Endodermal cell (in vitro differentiated cells): Measurements from ENCODE around the gene SLIT2. TPM values are rescaled to one million over a fixed set of nuclear protein-coding genes. Genes with fewer than 3 reads are reported as not detected.

Experiments used
- DNase-seq: peaks from one replicate; pipeline ENCODE4 v3.0.0-alpha.2; 2017
- H3K27ac ChIP-seq: 2 replicates; pipeline ENCODE4 v1.5.1; 2013; ENCODE audit warnings: mild to moderate bottlenecking, low read depth, low read length, moderate library complexity
- H3K27me3 ChIP-seq: 2 replicates; pipeline ENCODE4 v1.6.1; 2013; ENCODE audit warnings: mild to moderate bottlenecking, low read length, moderate library complexity; ENCODE audit not compliant: insufficient read depth, control insufficient read depth, poor library complexity, severe bottlenecking
- H3K36me3 ChIP-seq: 2 replicates; pipeline ENCODE4 v1.7.0; 2013; ENCODE audit warnings: mild to moderate bottlenecking, low read length, moderate library complexity; ENCODE audit not compliant: control insufficient read depth, insufficient read depth
- H3K4me1 ChIP-seq: one replicate; pipeline ENCODE4 v1.7.0; 2013; ENCODE audit warnings: low read length; ENCODE audit not compliant: control insufficient read depth, insufficient read depth
- H3K4me3 ChIP-seq: 2 replicates; pipeline ENCODE4 v1.5.1; 2013; ENCODE audit warnings: mild to moderate bottlenecking, low read length, moderate library complexity
- H3K9ac ChIP-seq: 2 replicates; pipeline ENCODE4 v1.6.1; 2013; ENCODE audit warnings: mild to moderate bottlenecking, low read length, moderate library complexity; ENCODE audit not compliant: poor library complexity, severe bottlenecking; ENCODE audit errors: extremely low read depth
- H3K9me3 ChIP-seq: 2 replicates; pipeline ENCODE4 v1.6.1; 2013; ENCODE audit warnings: mild to moderate bottlenecking, low read length, moderate library complexity; ENCODE audit not compliant: control insufficient read depth
- H3K27ac Mint-ChIP-seq: 2 replicates; pipeline ENCODE4 v1.8.0; 2020; ENCODE audit warnings: mixed read lengths
- H3K27me3 Mint-ChIP-seq: 2 replicates; pipeline ENCODE4 v1.8.0; 2021; ENCODE audit warnings: mild to moderate bottlenecking, mixed read lengths; ENCODE audit not compliant: insufficient read depth
- H3K36me3 Mint-ChIP-seq: 2 replicates; pipeline ENCODE4 v1.8.0; 2020; ENCODE audit warnings: low read depth, mixed read lengths
- H3K4me1 Mint-ChIP-seq: 2 replicates; pipeline ENCODE4 v1.8.0; 2020; ENCODE audit warnings: mixed read lengths
- H3K4me3 Mint-ChIP-seq: 2 replicates; pipeline ENCODE4 v1.8.0; 2020; ENCODE audit warnings: mild to moderate bottlenecking, moderate library complexity, mixed read lengths
- H3K9me3 Mint-ChIP-seq: 2 replicates; pipeline ENCODE4 v1.8.0; 2020; ENCODE audit warnings: mild to moderate bottlenecking, mixed read lengths
- WGBS, 2 experiments: methylation state at CpG; one replicate each; pipeline versions ENCODE4 v1.1.5 to v1.1.7; 2013; ENCODE audit warnings: missing lambda C conversion rate in 2 of 2, mixed read lengths in 1 of 2; ENCODE audit not compliant: insufficient coverage in 1 of 2, insufficient read length in 1 of 2; 5-methylcytosine and 5-hydroxymethylcytosine counted together
- total RNA-seq, 2 donors: library from RNA; stranded (reverse); fragmentation: NEBNext Ultra II Directional in 1 of 2; extraction: Animal tissue kit (Norgen Biotek cat#: 25700) in 1 of 2; gene quantifications; 2 replicates in 1 of 2; 3 replicates in 1 of 2; pipeline ENCODE4 v1.2.1, GENCODE V29; 2021
- TF ChIP-seq, protein P1 (sequence below): fragments of 200-600 bp; sonication (generic); conservative IDR thresholded peaks from 2 replicates; pipeline ENCODE4 v1.5.0; 2021; ENCODE audit warnings: antibody characterized with exemption, mild to moderate bottlenecking

Gene SLIT2
- total RNA-seq, 2 donors from 2014 or later, result 3.4 to 3.5 TPM

DNA sequence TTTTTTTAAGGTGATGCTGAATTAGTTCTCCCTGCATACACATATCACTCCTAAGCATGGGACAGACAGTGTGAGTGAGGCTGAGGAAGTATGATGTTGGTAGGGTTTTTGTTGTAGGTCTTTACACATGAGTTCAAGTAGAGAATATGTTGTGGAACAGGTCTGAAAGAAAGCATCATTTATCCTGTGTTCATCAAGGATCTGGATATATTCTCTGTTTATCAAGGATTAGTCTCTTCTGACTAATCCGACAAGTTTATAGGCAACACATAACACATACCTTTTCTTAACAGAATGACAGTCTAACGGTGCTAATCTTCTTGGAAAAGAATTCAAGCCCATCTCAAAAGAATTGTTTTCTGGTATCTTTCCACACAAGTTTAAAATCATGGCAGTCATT is 10.5 kb downstream of the SLIT2 start:
- H3K4me1 Mint-ChIP-seq, result peaks cover 11% of the 10 kb centered on the region
- H3K4me3 Mint-ChIP-seq, result no peak overlapping the region
- TF ChIP-seq, protein P1, sequence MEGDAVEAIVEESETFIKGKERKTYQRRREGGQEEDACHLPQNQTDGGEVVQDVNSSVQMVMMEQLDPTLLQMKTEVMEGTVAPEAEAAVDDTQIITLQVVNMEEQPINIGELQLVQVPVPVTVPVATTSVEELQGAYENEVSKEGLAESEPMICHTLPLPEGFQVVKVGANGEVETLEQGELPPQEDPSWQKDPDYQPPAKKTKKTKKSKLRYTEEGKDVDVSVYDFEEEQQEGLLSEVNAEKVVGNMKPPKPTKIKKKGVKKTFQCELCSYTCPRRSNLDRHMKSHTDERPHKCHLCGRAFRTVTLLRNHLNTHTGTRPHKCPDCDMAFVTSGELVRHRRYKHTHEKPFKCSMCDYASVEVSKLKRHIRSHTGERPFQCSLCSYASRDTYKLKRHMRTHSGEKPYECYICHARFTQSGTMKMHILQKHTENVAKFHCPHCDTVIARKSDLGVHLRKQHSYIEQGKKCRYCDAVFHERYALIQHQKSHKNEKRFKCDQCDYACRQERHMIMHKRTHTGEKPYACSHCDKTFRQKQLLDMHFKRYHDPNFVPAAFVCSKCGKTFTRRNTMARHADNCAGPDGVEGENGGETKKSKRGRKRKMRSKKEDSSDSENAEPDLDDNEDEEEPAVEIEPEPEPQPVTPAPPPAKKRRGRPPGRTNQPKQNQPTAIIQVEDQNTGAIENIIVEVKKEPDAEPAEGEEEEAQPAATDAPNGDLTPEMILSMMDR, result no peak
- DNase-seq, result no peak
- no peaks in the 10 kb centered on the region for H3K9me3 Mint-ChIP-seq
- no peak overlapping the region for H3K4me3 ChIP-seq
- 96 to 97% methylated on average over 2 of the region's 2 CpGs for WGBS, 2 experiments
- H3K27me3 ChIP-seq, result no peaks in the 10 kb centered on the region
- H3K27me3 Mint-ChIP-seq, result peaks cover 6% of the 10 kb centered on the region
- H3K27ac Mint-ChIP-seq, result no peak overlapping the region
- no peaks in the 10 kb centered on the region for H3K9me3 ChIP-seq
- no peak overlapping the region for H3K9ac ChIP-seq
- H3K27ac ChIP-seq, result no peak overlapping the region
- H3K36me3 ChIP-seq, result no peaks in the 10 kb centered on the region
- H3K36me3 Mint-ChIP-seq, result no peaks in the 10 kb centered on the region
- H3K4me1 ChIP-seq, result no peaks in the 10 kb centered on the region

DNA sequence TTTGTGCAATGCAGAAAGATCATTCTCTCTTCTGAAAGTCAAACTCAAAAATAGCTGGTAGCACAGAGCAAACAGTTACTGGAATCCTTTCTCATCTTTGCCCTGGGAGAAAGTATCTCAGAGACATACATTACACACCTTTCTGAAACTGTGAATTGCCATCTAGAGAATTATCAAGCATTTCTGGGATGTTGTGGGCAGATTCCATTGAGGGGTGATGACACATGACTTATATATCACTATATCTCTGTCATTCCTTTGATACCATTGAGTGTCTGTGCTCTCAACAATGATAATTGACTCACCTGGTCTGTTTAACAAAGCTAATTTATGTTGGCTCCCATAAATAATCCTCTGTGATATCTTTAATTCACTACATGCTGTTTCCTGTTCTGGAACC is 13.0 kb downstream of the SLIT2 start:
- H3K27ac Mint-ChIP-seq, result no peak overlapping the region
- H3K27ac ChIP-seq, result no peak overlapping the region
- H3K4me1 Mint-ChIP-seq, result peaks cover 5% of the 10 kb centered on the region
- TF ChIP-seq, protein P1, result no peak
- no peak overlapping the region for H3K9ac ChIP-seq
- H3K36me3 ChIP-seq, result no peaks in the 10 kb centered on the region
- no peaks in the 10 kb centered on the region for H3K36me3 Mint-ChIP-seq
- no peak overlapping the region for H3K4me3 ChIP-seq
- no peaks in the 10 kb centered on the region for H3K9me3 ChIP-seq
- no peak for DNase-seq
- H3K4me1 ChIP-seq, result no peaks in the 10 kb centered on the region
- H3K9me3 Mint-ChIP-seq, result no peaks in the 10 kb centered on the region
- no peak overlapping the region for H3K4me3 Mint-ChIP-seq
- H3K27me3 ChIP-seq, result no peaks in the 10 kb centered on the region
- H3K27me3 Mint-ChIP-seq, result no peaks in the 10 kb centered on the region

DNA sequence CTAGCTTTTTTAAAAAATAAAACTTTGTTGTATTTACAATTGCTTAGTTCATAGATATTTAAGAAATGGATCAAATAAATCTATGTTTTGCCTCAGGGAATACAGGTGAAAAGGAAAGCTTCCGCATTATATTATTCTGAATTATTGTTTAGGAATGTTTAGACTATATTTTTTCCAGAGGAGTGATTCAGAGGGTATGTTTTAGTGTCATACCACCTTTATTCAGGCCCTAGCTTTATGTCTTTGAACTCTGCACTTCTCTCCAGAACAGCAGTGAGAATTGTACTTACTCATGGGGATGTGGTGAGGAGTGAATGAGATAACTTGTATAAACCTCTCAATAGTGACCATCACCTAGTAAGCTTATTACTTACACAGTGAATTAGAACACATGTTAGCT is 14.0 kb downstream of the SLIT2 start:
- Histone ChIP-seq H3K9me3 (no peaks in the 10 kb centered on the region), H3K9ac (no peak overlapping the region), H3K36me3 (no peaks in the 10 kb centered on the region), H3K27me3 (no peaks in the 10 kb centered on the region), H3K4me3 (no peak overlapping the region), H3K27ac (no peak overlapping the region), H3K4me1 (no peaks in the 10 kb centered on the region)
- TF ChIP-seq, protein P1, result no peak
- Mint-ChIP-seq H3K27me3 (no peaks in the 10 kb centered on the region), H3K9me3 (no peaks in the 10 kb centered on the region), H3K4me3 (no peak overlapping the region), H3K36me3 (no peaks in the 10 kb centered on the region), H3K4me1 (peaks cover 5% of the 10 kb centered on the region), H3K27ac (no peak overlapping the region)
- DNase-seq, result no peak
- 100% methylated on average over 1 of the region's 1 CpG for WGBS, 2 experiments
